ENCODE measurements around the gene EBF4.
"Not testable (repeated sequence)": the region's sequence is repeated elsewhere in the genome, so short reads cannot be mapped to it uniquely, and the experiment has no call there.

EBF4 gene

GRCh38 chr20:2687514-2687913, 5.1 kb upstream of the EBF4 start:
- no peak for FAIRE-seq
- TF ChIP-seq POLR2AphosphoS5 (IDR thresholded peaks at IDR 0.05; ENCODE audit: low read depth, low read length) (no peak), POLR2A (IDR thresholded peaks at IDR 0.05; ENCODE audit: low read depth, low read length) (no peak), TAF1 (IDR thresholded peaks at IDR 0.05; ENCODE audit: borderline replicate concordance, low read depth, low read length) (no peak)
- no peak for DNase-seq (ENCODE audit: insufficient read length)

DNA sequence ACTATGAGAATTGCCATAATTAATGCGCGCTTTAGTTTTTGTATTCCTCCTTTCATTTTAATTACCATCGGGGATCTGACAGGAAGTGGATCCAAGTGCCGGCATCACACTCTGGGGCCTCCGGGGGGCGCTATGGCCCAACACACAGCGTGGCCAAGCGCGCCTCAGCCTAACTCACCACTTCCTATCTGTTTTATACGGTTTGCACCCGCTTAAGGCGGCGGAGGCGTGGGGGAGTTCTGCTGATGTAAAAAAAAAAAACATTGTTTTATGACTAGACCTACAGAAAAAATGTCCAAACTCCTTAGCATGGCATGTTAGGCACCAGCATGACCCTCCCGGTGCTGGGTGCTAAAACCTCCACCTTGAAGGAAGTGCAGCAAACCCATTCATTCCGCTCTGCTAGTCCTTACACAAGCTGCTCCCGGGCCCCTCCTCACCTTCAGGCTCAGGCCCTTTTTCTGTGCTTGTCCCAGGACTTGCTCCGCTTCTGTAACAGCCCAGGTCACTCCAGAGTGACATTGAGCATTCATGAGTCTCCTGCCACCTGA, 4.5 kb upstream of the EBF4 start:
- TF ChIP-seq POLR2A (IDR thresholded peaks at IDR 0.05; ENCODE audit: low read depth, low read length) (no peak), POLR2AphosphoS5 (IDR thresholded peaks at IDR 0.05; ENCODE audit: low read depth, low read length) (no peak), TAF1 (IDR thresholded peaks at IDR 0.05; ENCODE audit: borderline replicate concordance, low read depth, low read length) (no peak)
- no peak for DNase-seq (ENCODE audit: insufficient read length)
- FAIRE-seq, result no peak

- TF ChIP-seq TAF1 (IDR thresholded peaks at IDR 0.05; ENCODE audit: borderline replicate concordance, low read depth, low read length), result no peak
- FAIRE-seq, result no peak
Observed at GRCh38 chr20:2690213-2690612, 2.4 kb upstream of the EBF4 start.

DNA sequence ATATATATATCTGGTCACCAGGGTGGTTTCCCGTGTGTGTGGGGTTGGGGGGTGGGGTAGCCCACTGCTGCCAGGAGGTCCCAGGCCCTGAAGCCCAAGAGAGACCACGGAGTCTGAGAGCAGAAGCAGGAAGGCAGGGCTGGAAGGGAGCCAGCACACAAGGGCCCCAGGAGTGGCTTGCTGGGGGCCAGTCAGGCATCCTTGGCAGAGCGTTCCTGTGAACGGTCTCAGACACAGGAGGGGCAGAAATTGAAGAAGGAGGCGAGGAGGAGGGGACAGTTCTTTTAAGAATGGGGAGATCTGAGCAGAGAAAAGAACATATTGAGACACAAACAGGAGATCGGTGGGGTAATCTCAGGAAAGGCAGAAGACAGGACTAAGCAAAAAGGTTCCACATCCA, 1.9 kb upstream of the EBF4 start:
- no peak for DNase-seq (ENCODE audit: insufficient read length)
- no peak for FAIRE-seq
- TF ChIP-seq TAF1 (IDR thresholded peaks at IDR 0.05; ENCODE audit: borderline replicate concordance, low read depth, low read length) (no peak), POLR2A (IDR thresholded peaks at IDR 0.05; ENCODE audit: low read depth, low read length) (no peak), POLR2AphosphoS5 (IDR thresholded peaks at IDR 0.05; ENCODE audit: low read depth, low read length) (no peak)

More at GRCh38 chr20:2690213-2690612, 2.4 kb upstream of the EBF4 start:
- no peak for DNase-seq (ENCODE audit: insufficient read length)

DNA sequence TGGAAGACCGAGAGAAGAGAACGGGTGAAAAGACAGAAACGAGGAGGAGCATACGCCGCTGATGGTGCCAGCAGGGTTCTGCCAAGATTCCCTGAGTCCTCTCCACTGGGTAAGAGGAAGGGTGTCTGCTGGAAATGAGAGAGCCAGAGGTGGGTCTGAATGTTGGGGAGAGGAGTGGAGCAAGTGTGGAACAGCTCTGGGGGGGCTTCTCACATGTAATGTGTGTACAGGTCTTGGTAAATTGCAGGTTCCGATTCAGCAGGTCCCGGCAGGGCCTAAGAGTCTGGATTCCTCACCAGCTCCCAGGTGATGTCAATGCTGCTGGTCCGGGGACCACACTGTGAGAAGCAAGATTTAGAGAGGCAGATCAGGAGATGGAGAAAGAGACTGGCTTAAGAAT, 1.5 kb upstream of the EBF4 start:
- no peak for DNase-seq (ENCODE audit: insufficient read length)
- TF ChIP-seq POLR2A (IDR thresholded peaks at IDR 0.05; ENCODE audit: low read depth, low read length) (no peak), TAF1 (IDR thresholded peaks at IDR 0.05; ENCODE audit: borderline replicate concordance, low read depth, low read length) (no peak), POLR2AphosphoS5 (IDR thresholded peaks at IDR 0.05; ENCODE audit: low read depth, low read length) (no peak)
- FAIRE-seq, result no peak

GRCh38 chr20:2691663-2692035, 931 bp upstream of the EBF4 start:
- FAIRE-seq (no peak), DNase-seq (ENCODE audit: insufficient read length) (no peak)
- TF ChIP-seq POLR2AphosphoS5 (IDR thresholded peaks at IDR 0.05; ENCODE audit: low read depth, low read length) (no peak), TAF1 (IDR thresholded peaks at IDR 0.05; ENCODE audit: borderline replicate concordance, low read depth, low read length) (no peak), POLR2A (IDR thresholded peaks at IDR 0.05; ENCODE audit: low read depth, low read length) (no peak)

- FAIRE-seq (no peak), DNase-seq (ENCODE audit: insufficient read length) (no peak)
- TF ChIP-seq POLR2AphosphoS5 (IDR thresholded peaks at IDR 0.05; ENCODE audit: low read depth, low read length) (no peak), TAF1 (IDR thresholded peaks at IDR 0.05; ENCODE audit: borderline replicate concordance, low read depth, low read length) (no peak), POLR2A (IDR thresholded peaks at IDR 0.05; ENCODE audit: low read depth, low read length) (no peak)
Observed at GRCh38 chr20:2692886-2693285, 306 bp downstream of the EBF4 start.

DNA sequence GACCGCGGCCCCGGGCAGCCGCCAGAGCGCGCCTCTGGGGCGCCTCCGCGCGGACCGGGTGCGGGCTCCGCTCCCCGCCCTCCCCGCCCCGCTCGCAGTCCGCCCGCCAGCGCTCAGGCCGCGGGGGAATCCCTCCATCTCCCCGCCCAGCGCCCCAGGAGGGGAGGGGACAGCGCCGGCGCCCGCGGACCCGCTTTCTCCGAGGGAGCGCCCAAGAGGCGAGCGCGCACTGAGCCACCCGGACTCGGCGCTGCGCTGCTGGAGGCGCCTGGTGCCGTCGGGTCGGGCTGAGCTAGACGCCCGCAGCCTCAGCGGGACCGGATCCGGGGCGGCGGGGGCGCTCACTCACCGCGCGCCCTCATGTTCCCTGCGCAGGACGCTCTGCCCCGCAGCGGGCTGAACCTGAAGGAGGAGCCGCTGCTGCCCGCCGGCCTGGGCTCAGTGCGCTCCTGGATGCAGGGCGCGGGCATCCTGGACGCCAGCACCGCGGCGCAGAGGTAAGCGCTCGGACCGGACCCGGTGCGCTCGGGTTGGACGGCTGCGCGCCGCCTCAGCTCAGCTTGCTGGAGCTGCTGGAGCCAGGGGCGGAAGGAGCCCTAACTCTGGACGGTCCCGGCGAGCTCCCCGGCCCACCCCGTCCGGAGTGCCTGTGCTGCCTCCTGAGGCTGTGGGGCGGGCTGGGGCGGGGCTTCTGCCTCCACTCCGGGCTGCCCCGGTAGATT, 867 bp downstream of the EBF4 start:
- TF ChIP-seq POLR2AphosphoS5 (IDR thresholded peaks at IDR 0.05; ENCODE audit: low read depth, low read length) (no peak), POLR2A (IDR thresholded peaks at IDR 0.05; ENCODE audit: low read depth, low read length) (no peak), TAF1 (IDR thresholded peaks at IDR 0.05; ENCODE audit: borderline replicate concordance, low read depth, low read length) (no peak)
- no peak for FAIRE-seq
- DNase-seq (ENCODE audit: insufficient read length), result no peak

- TF ChIP-seq POLR2AphosphoS5 (IDR thresholded peaks at IDR 0.05; ENCODE audit: low read depth, low read length) (no peak), POLR2A (IDR thresholded peaks at IDR 0.05; ENCODE audit: low read depth, low read length) (no peak), TAF1 (IDR thresholded peaks at IDR 0.05; ENCODE audit: borderline replicate concordance, low read depth, low read length) (no peak)
Observed at GRCh38 chr20:2694008-2694471, 1.5 kb downstream of the EBF4 start.

GRCh38 chr20:2694519-2694918, 1.9 kb downstream of the EBF4 start:
- DNase-seq (ENCODE audit: insufficient read length) (no peak), FAIRE-seq (no peak)
- TF ChIP-seq TAF1 (IDR thresholded peaks at IDR 0.05; ENCODE audit: borderline replicate concordance, low read depth, low read length), result no peak
- no peak for TF ChIP-seq POLR2A (IDR thresholded peaks at IDR 0.05; ENCODE audit: low read depth, low read length)
- no peak for TF ChIP-seq POLR2AphosphoS5 (IDR thresholded peaks at IDR 0.05; ENCODE audit: low read depth, low read length)

More at GRCh38 chr20:2694008-2694471, 1.5 kb downstream of the EBF4 start:
- DNase-seq (ENCODE audit: insufficient read length) (no peak), FAIRE-seq (no peak)

GRCh38 chr20:2695206-2695983, 2.8 kb downstream of the EBF4 start:
- DNase-seq (ENCODE audit: insufficient read length), result no peak
- FAIRE-seq, result no peak
- TF ChIP-seq POLR2AphosphoS5 (IDR thresholded peaks at IDR 0.05; ENCODE audit: low read depth, low read length) (no peak), TAF1 (IDR thresholded peaks at IDR 0.05; ENCODE audit: borderline replicate concordance, low read depth, low read length) (no peak), POLR2A (IDR thresholded peaks at IDR 0.05; ENCODE audit: low read depth, low read length) (no peak)

- not testable (repeated sequence) for FAIRE-seq; DNase-seq (ENCODE audit: insufficient read length)
Observed at GRCh38 chr20:2695984-2696525, 3.5 kb downstream of the EBF4 start.
